ENCODE measurements around the gene TCAP.

TCAP gene

GRCh38 chr17:39675390-39676082 is 10.4 kb downstream of the TCAP start:
- in situ Hi-C loops (cut with MboI; ENCODE audit: low sequenced_read_pairs, unreplicated experiment) = no loop called here
- TF ChIP-seq CTCF (IDR thresholded peaks at IDR 0.05; ENCODE audit: borderline replicate concordance, control extremely low read depth, extremely low read depth, insufficient read depth, missing control alignments) = no peak
- DNase-seq (ENCODE audit: low spot score) = no peak

- TF ChIP-seq CTCF (IDR thresholded peaks at IDR 0.05; ENCODE audit: borderline replicate concordance, control extremely low read depth, extremely low read depth, insufficient read depth, missing control alignments) = no peak
- in situ Hi-C loops (cut with MboI; ENCODE audit: low sequenced_read_pairs, unreplicated experiment) = no loop called here
- DNase-seq (ENCODE audit: low spot score) = peak; percentile 78
These were observed 11.2 kb downstream of the TCAP start for GRCh38 chr17:39676198-39676819.

- no peak for DNase-seq (ENCODE audit: low spot score)
- in situ Hi-C loops (cut with MboI; ENCODE audit: low sequenced_read_pairs, unreplicated experiment) = no loop called here
- TF ChIP-seq CTCF (IDR thresholded peaks at IDR 0.05; ENCODE audit: borderline replicate concordance, control extremely low read depth, extremely low read depth, insufficient read depth, missing control alignments) = no peak
These were observed 11.9 kb downstream of the TCAP start for GRCh38 chr17:39677072-39677471.

- no peak for TF ChIP-seq CTCF (IDR thresholded peaks at IDR 0.05; ENCODE audit: borderline replicate concordance, control extremely low read depth, extremely low read depth, insufficient read depth, missing control alignments)
- in situ Hi-C loops (cut with MboI; ENCODE audit: low sequenced_read_pairs, unreplicated experiment) = no loop called here
- no peak for DNase-seq (ENCODE audit: low spot score)
These were observed 12.6 kb downstream of the TCAP start for GRCh38 chr17:39677542-39678339.

- DNase-seq (ENCODE audit: low spot score) = no peak
- in situ Hi-C loops (cut with MboI; ENCODE audit: low sequenced_read_pairs, unreplicated experiment) = no loop called here
- no peak for TF ChIP-seq CTCF (IDR thresholded peaks at IDR 0.05; ENCODE audit: borderline replicate concordance, control extremely low read depth, extremely low read depth, insufficient read depth, missing control alignments)
These were observed 13.4 kb downstream of the TCAP start for GRCh38 chr17:39678340-39679116.
